ENCODE results near the gene AUTS2. TPM values are rescaled to one million over a fixed set of nuclear protein-coding genes. Genes with fewer than 3 reads are reported as not detected.

The AUTS2 gene
- total and polyA plus RNA-seq, 10 of the 15 experiments (the other 5 are each of a cell fraction or from before 2014, with no cell fraction given), result 6.4 to 55.6 (median 21.6) TPM

GRCh38 chr7:70730451-70731110 lies 1132.3 kb downstream of the AUTS2 start:
- intact Hi-C loops (cut with micrococcal nuclease; ENCODE audit: unreplicated experiment), result no loop called here
- Histone ChIP-seq H3K36me3 (ENCODE audit: control insufficient read depth in 2 of 2, insufficient read depth in 2 of 2, low read length in 1 of 2) (no peaks in the 10 kb centered on the region; a peak in 3 of 4 replicates), H2AFZ (ENCODE audit: control insufficient read depth, low read depth, low read length) (no peak overlapping the region), H3K4me2 (ENCODE audit: control insufficient read depth, insufficient read depth) (no peak overlapping the region), H3K9ac (ENCODE audit: control insufficient read depth, insufficient read depth, low read length) (no peak overlapping the region), H3K27me3 (replicated peaks in 1 of 2; ENCODE audit: control insufficient read depth in 2 of 2, insufficient read depth in 2 of 2, low read length in 1 of 2) (no peaks in the 10 kb centered on the region), H3K4me3 (0 out of 2 replicates have a peak overlapping the region, but pooled peaks have one; percentile 11), H3K9me3 (replicated peaks; ENCODE audit: control insufficient read depth, insufficient read depth, low read length) (peaks cover 7% of the 10 kb centered on the region; the same call in 2 of the 3 replicates), H3K27ac (ENCODE audit: control insufficient read depth, insufficient read depth) (peak overlapping the region; percentile 89), H3K4me1 (ENCODE audit: control insufficient read depth, insufficient read depth, low read length) (peaks cover 45% of the 10 kb centered on the region), H4K20me1 (ENCODE audit: control insufficient read depth, insufficient read depth) (no peaks in the 10 kb centered on the region), H3K79me2 (ENCODE audit: control insufficient read depth, insufficient read depth, low read length) (peaks cover 63% of the 10 kb centered on the region)
- ATAC-seq (no peak), DNase-seq (ENCODE audit: low read depth, low spot score) (no peak), FAIRE-seq (no peak)
- ChIA-PET SMC1A (ENCODE audit: uncharacterized antibody, unreplicated experiment) (interaction anchor here (1.0 to 2.4 kb wide), 3 partner anchors 20 to 38 kb away, joined by 3 to 6 read pairs (median 3); no protein-coding TSS in a partner anchor), POLR2A (no interaction called here), CTCF (interaction anchor here (0.6 to 1.4 kb wide), 3 partner anchors 9 to 14 kb away, joined by 3 to 4 read pairs (median 4); no protein-coding TSS in a partner anchor), RAD21 (ENCODE audit: unreplicated experiment) (interaction anchor here (1.2 to 2.9 kb wide), 4 partner anchors 10 to 33 kb away, joined by 3 to 11 read pairs (median 6); no protein-coding TSS in a partner anchor)
- 65% methylated on average over 7 of the region's 7 CpGs for WGBS (ENCODE audit: insufficient coverage, insufficient replicate concordance, low lambda C conversion rate, missing lambda C conversion rate)
- TF ChIP-seq ZNF384 (IDR thresholded peaks at IDR 0.05; ENCODE audit: borderline replicate concordance, low read depth, low read length), result no peak
- 0 out of 2 replicates have a peak, but pooled peaks have one; percentile 11 for TF ChIP-seq JUNB (IDR thresholded peaks at IDR 0.05)
- TF ChIP-seq CBX3 (IDR thresholded peaks at IDR 0.05; ENCODE audit: borderline replicate concordance, low read depth), result no peak
- TF ChIP-seq NR2F1 (conservative IDR thresholded peaks at IDR 0.05), result no peak
- TF ChIP-seq IKZF2 (IDR thresholded peaks at IDR 0.05), result 0 out of 4 replicates have a peak, but pooled peaks of 1 of the 2 experiments have one; percentile 31
- peak; percentile 38; the same call in 1 of the 2 replicates for TF ChIP-seq RUNX3 (IDR thresholded peaks at IDR 0.05; ENCODE audit: low read length)
- no peak for TF ChIP-seq PML (IDR thresholded peaks at IDR 0.05; ENCODE audit: low read length)
- TF ChIP-seq IKZF1 (conservative IDR thresholded peaks at IDR 0.05), result 0 out of 2 replicates have a peak, but pooled peaks have one; percentile 11
- 0 out of 2 replicates have a peak, but pooled peaks have one; percentile 23 for TF ChIP-seq SPI1 (IDR thresholded peaks at IDR 0.05; ENCODE audit: borderline replicate concordance, insufficient read depth, low read depth, low read length)
- no TSS peak for BruUV-seq (replicated peaks)
- in situ Hi-C loops (cut with MboI), result no loop called here

Measured in GM12878 (cell line).